Liver (tissue), 9 donors: ENCODE results near the gene ABLIM2. TPM values are rescaled to one million over a fixed set of nuclear protein-coding genes. Genes with fewer than 3 reads are reported as not detected.

Experiments used
- DNase-seq: peaks from one replicate; pipeline ENCODE4 v3.0.0-alpha.2; 2017; ENCODE audit warnings: low spot score
- H3K27ac ChIP-seq, 2 donors: one replicate each; pipeline ENCODE4 v1.7.0; 2013; ENCODE audit warnings: inconsistent platforms in 2 of 2, low read length in 2 of 2, control low read depth in 1 of 2, low read depth in 1 of 2, mild to moderate bottlenecking in 1 of 2
- H3K27me3 ChIP-seq, 4 donors: one replicate each; pipeline versions ENCODE4 v1.6.1 to v1.7.0; 2013; ENCODE audit warnings: low read length in 3 of 4, inconsistent platforms in 1 of 4, mild to moderate bottlenecking in 1 of 4, moderate library complexity in 1 of 4; ENCODE audit not compliant: control insufficient read depth in 4 of 4, insufficient read depth in 4 of 4
- H3K36me3 ChIP-seq, 4 donors: one replicate each; pipeline versions ENCODE4 v1.6.1 to v1.7.0; 2013; ENCODE audit warnings: low read length in 3 of 4, mild to moderate bottlenecking in 3 of 4, low read depth in 1 of 4, moderate library complexity in 1 of 4; ENCODE audit not compliant: control insufficient read depth in 4 of 4, insufficient read depth in 3 of 4
- H3K4me1 ChIP-seq, 4 donors: one replicate each; pipeline versions ENCODE4 v1.6.1 to v1.7.0; 2013; ENCODE audit warnings: low read length in 3 of 4, mild to moderate bottlenecking in 3 of 4, moderate library complexity in 1 of 4; ENCODE audit not compliant: control insufficient read depth in 4 of 4, insufficient read depth in 4 of 4
- H3K4me3 ChIP-seq, 3 donors: one replicate each; pipeline versions ENCODE4 v1.6.1 to v1.7.0; 2013; ENCODE audit warnings: low read length in 3 of 3, control low read depth in 1 of 3, low read depth in 1 of 3, mild to moderate bottlenecking in 1 of 3
- H3K9ac ChIP-seq, 2 donors: one replicate each; pipeline ENCODE4 v1.7.0; 2013; ENCODE audit warnings: low read length in 2 of 2, mild to moderate bottlenecking in 2 of 2, moderate library complexity in 2 of 2, control low read depth in 1 of 2, low read depth in 1 of 2
- H3K9me3 ChIP-seq, 4 donors: one replicate each; pipeline versions ENCODE4 v1.6.1 to v1.7.0; 2013; ENCODE audit warnings: low read length in 3 of 4; ENCODE audit not compliant: control insufficient read depth in 4 of 4
- EGR1 ChIP-seq, 2 donors: IDR thresholded peaks; 2 replicates each; pipeline ENCODE4 v1.6.1; 2016 to 2018; ENCODE audit warnings: antibody characterized with exemption in 2 of 2, low read depth in 2 of 2
- FOXA1 ChIP-seq: IDR thresholded peaks from 2 replicates; pipeline ENCODE4 v1.6.1; 2016; ENCODE audit warnings: antibody characterized with exemption
- FOXA2 ChIP-seq: IDR thresholded peaks from 2 replicates; pipeline ENCODE4 v1.6.1; 2016; ENCODE audit warnings: antibody characterized with exemption
- GABPA ChIP-seq, 2 donors: IDR thresholded peaks in 1 of 2; conservative IDR thresholded peaks in 1 of 2; 2 replicates each; pipeline ENCODE4 v1.6.1; 2016; ENCODE audit warnings: antibody characterized with exemption in 2 of 2, mild to moderate bottlenecking in 1 of 2, moderate library complexity in 1 of 2
- HNF4A ChIP-seq, 2 donors: conservative IDR thresholded peaks; 2 replicates each; pipeline ENCODE4 v1.6.1; 2016; ENCODE audit warnings: antibody characterized with exemption in 2 of 2, mild to moderate bottlenecking in 2 of 2
- HNF4G ChIP-seq: IDR thresholded peaks from 2 replicates; pipeline ENCODE4 v1.6.1; 2016; ENCODE audit warnings: antibody characterized with exemption
- JUND ChIP-seq, 2 donors: IDR thresholded peaks; 2 replicates each; pipeline ENCODE4 v1.6.1; 2016; ENCODE audit warnings: antibody characterized with exemption in 2 of 2
- NR2F2 ChIP-seq: IDR thresholded peaks from 2 replicates; pipeline ENCODE4 v1.6.1; 2016; ENCODE audit warnings: antibody characterized with exemption
- RAD21 ChIP-seq, 2 donors: IDR thresholded peaks; 2 replicates each; pipeline ENCODE4 v1.6.1; 2016; ENCODE audit warnings: antibody characterized with exemption in 2 of 2, mild to moderate bottlenecking in 2 of 2
- RXRA ChIP-seq, 2 donors: IDR thresholded peaks; 2 replicates each; pipeline ENCODE4 v1.6.1; 2017 to 2018; ENCODE audit warnings: antibody characterized with exemption in 2 of 2, mild to moderate bottlenecking in 1 of 2
- SP1 ChIP-seq: IDR thresholded peaks from 2 replicates; pipeline ENCODE4 v1.6.1; 2018; ENCODE audit warnings: antibody characterized with exemption, mild to moderate bottlenecking
- TAF1 ChIP-seq: conservative IDR thresholded peaks from 2 replicates; pipeline ENCODE4 v1.6.1; 2016; ENCODE audit warnings: antibody characterized with exemption, mild to moderate bottlenecking
- YY1 ChIP-seq: IDR thresholded peaks from 2 replicates; pipeline ENCODE4 v1.6.1; 2016; ENCODE audit warnings: antibody characterized with exemption, mild to moderate bottlenecking
- WGBS: extraction: QIAGEN DNeasy Blood & Tissue Kit; methylation state at CpG from one replicate; pipeline ENCODE4 v1.1.7; 2013; 5-methylcytosine and 5-hydroxymethylcytosine counted together
- polyA plus RNA-seq, 2 donors: library from polyadenylated mRNA; stranded (reverse) in 1 of 2; unstranded in 1 of 2; fragments of 200-250 nt in 1 of 2; fragments of >200 nt in 1 of 2; fragmentation: Nextera tagmentation in 1 of 2; extraction: Ambion mirVana in 1 of 2; gene quantifications; one replicate each; pipeline versions ENCODE4 v1.2.1 to v1.2.3, GENCODE V29; 2013 to 2015
- total RNA-seq, 2 donors: library from RNA; depleted of rRNA; stranded (reverse); fragments of >200 nt; gene quantifications; one replicate each; pipeline ENCODE4 v1.2.3, GENCODE V29; 2014
- TF ChIP-seq, protein P1 (sequence below): IDR thresholded peaks from 2 replicates; pipeline ENCODE4 v1.6.1; 2016; ENCODE audit warnings: antibody characterized with exemption
- TF ChIP-seq, protein P2 (sequence below): IDR thresholded peaks from 2 replicates; pipeline ENCODE4 v1.6.1; 2016; ENCODE audit warnings: antibody characterized with exemption
- TF ChIP-seq, protein P3 (sequence below): IDR thresholded peaks from 2 replicates; pipeline ENCODE4 v1.6.1; 2016; ENCODE audit warnings: antibody characterized with exemption
- TF ChIP-seq, protein P4 (sequence below): IDR thresholded peaks from 2 replicates; pipeline ENCODE4 v1.6.1; 2016; ENCODE audit warnings: antibody characterized with exemption, mild to moderate bottlenecking
- TF ChIP-seq, protein P5 (sequence below): fragments of 150-350 bp; IDR thresholded peaks from 2 replicates; pipeline ENCODE4 v1.5.1; 2017; ENCODE audit warnings: improper control_type of control experiment, low read depth, low read length; ENCODE audit not compliant: missing input control
- donor health status: healthy.
- donor health status: healthy.
- donor health status: healthy.
- donor health status: healthy.
- donor health status: healthy.

Gene ABLIM2
- total and polyA plus RNA-seq, 4 donors = 0.75 to 2.5 (median 0.93) TPM

DNA sequence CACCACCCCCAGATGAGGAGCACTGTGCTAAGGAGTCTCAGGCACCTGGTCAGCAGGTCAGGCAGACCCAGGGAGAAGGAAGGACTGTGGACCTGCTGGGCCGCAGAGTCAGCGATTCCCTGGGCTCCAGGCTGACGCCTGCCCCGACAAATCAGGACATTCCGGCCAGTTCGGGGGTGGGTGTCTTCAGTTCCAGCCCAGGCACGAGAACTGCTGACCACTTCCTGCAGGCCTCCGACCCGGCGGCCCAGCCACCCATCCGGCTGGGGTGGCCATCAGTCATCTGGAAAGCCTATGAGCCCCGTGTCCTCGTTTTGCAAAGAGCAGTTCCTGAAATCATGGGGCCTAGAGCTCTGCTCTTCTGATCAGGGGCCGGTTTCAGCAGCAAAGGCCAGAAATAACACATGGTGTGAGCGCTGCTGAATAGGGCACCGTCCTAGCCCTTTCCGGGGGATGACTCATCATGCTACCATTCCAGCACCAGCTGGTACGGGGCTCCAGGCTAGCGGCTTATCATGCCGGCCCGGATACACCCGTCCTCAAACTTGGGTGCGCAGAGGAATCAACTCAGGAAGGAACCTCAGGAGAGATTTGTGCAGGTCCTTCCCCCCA lies 32.6 kb upstream of the ABLIM2 start:
- Histone ChIP-seq H3K9me3 (no peaks in the 10 kb centered on the region), H3K27ac (peak overlapping the region; percentile 49 to 66), H3K4me3 (no peak overlapping the region), H3K9ac (no peak overlapping the region), H3K36me3 (no peaks in the 10 kb centered on the region), H3K4me1 (peaks cover 0 to 11% (median 2%) of the 10 kb centered on the region in 4 donors), H3K27me3 (no peaks in the 10 kb centered on the region)
- TF ChIP-seq, protein P1, sequence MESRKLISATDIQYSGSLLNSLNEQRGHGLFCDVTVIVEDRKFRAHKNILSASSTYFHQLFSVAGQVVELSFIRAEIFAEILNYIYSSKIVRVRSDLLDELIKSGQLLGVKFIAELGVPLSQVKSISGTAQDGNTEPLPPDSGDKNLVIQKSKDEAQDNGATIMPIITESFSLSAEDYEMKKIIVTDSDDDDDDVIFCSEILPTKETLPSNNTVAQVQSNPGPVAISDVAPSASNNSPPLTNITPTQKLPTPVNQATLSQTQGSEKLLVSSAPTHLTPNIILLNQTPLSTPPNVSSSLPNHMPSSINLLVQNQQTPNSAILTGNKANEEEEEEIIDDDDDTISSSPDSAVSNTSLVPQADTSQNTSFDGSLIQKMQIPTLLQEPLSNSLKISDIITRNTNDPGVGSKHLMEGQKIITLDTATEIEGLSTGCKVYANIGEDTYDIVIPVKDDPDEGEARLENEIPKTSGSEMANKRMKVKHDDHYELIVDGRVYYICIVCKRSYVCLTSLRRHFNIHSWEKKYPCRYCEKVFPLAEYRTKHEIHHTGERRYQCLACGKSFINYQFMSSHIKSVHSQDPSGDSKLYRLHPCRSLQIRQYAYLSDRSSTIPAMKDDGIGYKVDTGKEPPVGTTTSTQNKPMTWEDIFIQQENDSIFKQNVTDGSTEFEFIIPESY = no peak
- TF ChIP-seq RXRA (IDR thresholded peaks at IDR 0.05) (peak in 1 of 2 donors; percentile 52), NR2F2 (peak; percentile 88), FOXA2 (no peak), SP1 (peak; percentile 57), JUND (IDR thresholded peaks at IDR 0.05) (peak; percentile 95 to 96), GABPA (IDR thresholded peaks at IDR 0.05 in 1 of 2, conservative IDR thresholded peaks at IDR 0.05 in 1 of 2) (peak in 1 of 2 donors; percentile 61), TAF1 (no peak)
- DNase-seq = no peak
- WGBS = 67% methylated on average over 23 of the region's 23 CpGs

DNA sequence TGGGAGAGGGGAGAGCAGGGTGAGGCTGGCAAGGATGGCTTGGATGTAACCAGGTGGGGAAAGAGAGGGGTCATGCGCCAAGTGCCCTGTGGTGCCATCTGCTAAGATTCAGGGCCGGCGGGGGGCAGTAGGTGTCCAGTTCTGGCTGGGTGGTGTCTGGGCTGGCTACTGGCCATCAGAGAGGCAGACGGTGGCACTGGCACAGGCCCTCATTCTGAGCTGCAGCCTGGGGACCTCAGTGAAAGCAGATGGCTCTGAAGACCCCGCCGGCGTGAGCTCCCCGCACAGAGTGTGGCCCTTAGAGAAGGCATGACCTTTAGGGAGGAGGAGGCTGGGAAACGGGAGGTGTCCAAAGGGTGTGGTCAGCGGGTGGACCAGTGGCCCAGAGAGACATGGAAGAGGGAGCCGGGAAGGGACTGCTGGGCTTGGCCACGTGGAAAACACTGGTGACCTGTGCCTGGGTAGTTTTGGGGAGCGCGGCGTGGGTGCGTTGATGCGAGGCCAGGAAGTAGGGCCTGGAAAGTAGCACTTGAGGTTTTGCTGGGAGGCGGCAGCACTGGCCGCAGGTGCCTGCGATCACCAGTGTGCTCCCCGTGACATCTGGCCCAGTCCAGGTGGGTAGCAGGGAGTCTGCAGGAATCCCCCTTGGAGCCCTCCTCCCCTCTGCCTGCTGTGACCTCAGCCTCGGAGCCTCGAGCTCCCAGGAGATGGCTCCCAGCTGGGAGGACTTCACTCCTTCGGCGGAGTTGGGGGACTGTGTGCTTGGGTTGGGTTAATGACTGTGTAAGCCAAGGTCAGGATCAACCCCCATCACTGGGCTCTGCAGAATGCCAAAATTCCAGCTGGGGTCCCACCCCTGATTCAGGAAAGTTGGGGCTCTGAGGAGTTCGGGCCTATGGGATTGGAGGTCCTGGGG lies 31.2 kb upstream of the ABLIM2 start:
- no peak for TF ChIP-seq HNF4G
- TF ChIP-seq TAF1 = no peak
- TF ChIP-seq FOXA2 = no peak
- TF ChIP-seq NR2F2 = no peak
- TF ChIP-seq RXRA (IDR thresholded peaks at IDR 0.05) = no peak
- TF ChIP-seq, protein P2, sequence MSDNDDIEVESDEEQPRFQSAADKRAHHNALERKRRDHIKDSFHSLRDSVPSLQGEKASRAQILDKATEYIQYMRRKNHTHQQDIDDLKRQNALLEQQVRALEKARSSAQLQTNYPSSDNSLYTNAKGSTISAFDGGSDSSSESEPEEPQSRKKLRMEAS = no peak
- TF ChIP-seq HNF4A (conservative IDR thresholded peaks at IDR 0.05) = no peak
- no peak for TF ChIP-seq RAD21 (IDR thresholded peaks at IDR 0.05)
- TF ChIP-seq YY1 = no peak
- TF ChIP-seq FOXA1 = no peak
- TF ChIP-seq, protein P3, sequence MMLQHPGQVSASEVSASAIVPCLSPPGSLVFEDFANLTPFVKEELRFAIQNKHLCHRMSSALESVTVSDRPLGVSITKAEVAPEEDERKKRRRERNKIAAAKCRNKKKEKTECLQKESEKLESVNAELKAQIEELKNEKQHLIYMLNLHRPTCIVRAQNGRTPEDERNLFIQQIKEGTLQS = no peak
- no peak for TF ChIP-seq JUND (IDR thresholded peaks at IDR 0.05)
- TF ChIP-seq, protein P1 = no peak
- no peak for TF ChIP-seq EGR1 (IDR thresholded peaks at IDR 0.05; ENCODE audit: low read depth in 2 of 2)
- TF ChIP-seq, protein P4, sequence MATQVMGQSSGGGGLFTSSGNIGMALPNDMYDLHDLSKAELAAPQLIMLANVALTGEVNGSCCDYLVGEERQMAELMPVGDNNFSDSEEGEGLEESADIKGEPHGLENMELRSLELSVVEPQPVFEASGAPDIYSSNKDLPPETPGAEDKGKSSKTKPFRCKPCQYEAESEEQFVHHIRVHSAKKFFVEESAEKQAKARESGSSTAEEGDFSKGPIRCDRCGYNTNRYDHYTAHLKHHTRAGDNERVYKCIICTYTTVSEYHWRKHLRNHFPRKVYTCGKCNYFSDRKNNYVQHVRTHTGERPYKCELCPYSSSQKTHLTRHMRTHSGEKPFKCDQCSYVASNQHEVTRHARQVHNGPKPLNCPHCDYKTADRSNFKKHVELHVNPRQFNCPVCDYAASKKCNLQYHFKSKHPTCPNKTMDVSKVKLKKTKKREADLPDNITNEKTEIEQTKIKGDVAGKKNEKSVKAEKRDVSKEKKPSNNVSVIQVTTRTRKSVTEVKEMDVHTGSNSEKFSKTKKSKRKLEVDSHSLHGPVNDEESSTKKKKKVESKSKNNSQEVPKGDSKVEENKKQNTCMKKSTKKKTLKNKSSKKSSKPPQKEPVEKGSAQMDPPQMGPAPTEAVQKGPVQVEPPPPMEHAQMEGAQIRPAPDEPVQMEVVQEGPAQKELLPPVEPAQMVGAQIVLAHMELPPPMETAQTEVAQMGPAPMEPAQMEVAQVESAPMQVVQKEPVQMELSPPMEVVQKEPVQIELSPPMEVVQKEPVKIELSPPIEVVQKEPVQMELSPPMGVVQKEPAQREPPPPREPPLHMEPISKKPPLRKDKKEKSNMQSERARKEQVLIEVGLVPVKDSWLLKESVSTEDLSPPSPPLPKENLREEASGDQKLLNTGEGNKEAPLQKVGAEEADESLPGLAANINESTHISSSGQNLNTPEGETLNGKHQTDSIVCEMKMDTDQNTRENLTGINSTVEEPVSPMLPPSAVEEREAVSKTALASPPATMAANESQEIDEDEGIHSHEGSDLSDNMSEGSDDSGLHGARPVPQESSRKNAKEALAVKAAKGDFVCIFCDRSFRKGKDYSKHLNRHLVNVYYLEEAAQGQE = no peak
- TF ChIP-seq, protein P5, sequence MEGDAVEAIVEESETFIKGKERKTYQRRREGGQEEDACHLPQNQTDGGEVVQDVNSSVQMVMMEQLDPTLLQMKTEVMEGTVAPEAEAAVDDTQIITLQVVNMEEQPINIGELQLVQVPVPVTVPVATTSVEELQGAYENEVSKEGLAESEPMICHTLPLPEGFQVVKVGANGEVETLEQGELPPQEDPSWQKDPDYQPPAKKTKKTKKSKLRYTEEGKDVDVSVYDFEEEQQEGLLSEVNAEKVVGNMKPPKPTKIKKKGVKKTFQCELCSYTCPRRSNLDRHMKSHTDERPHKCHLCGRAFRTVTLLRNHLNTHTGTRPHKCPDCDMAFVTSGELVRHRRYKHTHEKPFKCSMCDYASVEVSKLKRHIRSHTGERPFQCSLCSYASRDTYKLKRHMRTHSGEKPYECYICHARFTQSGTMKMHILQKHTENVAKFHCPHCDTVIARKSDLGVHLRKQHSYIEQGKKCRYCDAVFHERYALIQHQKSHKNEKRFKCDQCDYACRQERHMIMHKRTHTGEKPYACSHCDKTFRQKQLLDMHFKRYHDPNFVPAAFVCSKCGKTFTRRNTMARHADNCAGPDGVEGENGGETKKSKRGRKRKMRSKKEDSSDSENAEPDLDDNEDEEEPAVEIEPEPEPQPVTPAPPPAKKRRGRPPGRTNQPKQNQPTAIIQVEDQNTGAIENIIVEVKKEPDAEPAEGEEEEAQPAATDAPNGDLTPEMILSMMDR = no peak
- TF ChIP-seq SP1 = no peak
- TF ChIP-seq GABPA (IDR thresholded peaks at IDR 0.05 in 1 of 2, conservative IDR thresholded peaks at IDR 0.05 in 1 of 2) = no peak
- no peak for DNase-seq
- WGBS = 84% methylated on average over 26 of the region's 26 CpGs
- Histone ChIP-seq H3K4me3 (no peak overlapping the region), H3K27me3 (no peaks in the 10 kb centered on the region), H3K9ac (no peak overlapping the region), H3K36me3 (no peaks in the 10 kb centered on the region), H3K4me1 (peaks cover 0 to 11% (median 2%) of the 10 kb centered on the region in 4 donors), H3K9me3 (no peaks in the 10 kb centered on the region), H3K27ac (peak overlapping the region; percentile 49 to 56)
